Fibroblast of pulmonary artery (primary cell): ENCODE data around the gene DNASE2.
A peak's percentile ranks its signal among the peaks of the same experiment; 100 is the strongest.
"Not testable (repeated sequence)": the region's sequence is repeated elsewhere in the genome, so short reads cannot be mapped to it uniquely, and the experiment has no call there.

Experiments used
- DNase-seq: peaks from one replicate; pipeline ENCODE4 v3.0.0-alpha.2; 2010; ENCODE audit warnings: low read depth
- H3K4me3 ChIP-seq: replicated peaks from 2 replicates; pipeline ENCODE4 v1.5.1; 2011; ENCODE audit warnings: low read depth, mild to moderate bottlenecking, control low read depth, low read length, moderate library complexity
- CTCF ChIP-seq: IDR thresholded peaks from 2 replicates; pipeline ENCODE4 v1.5.1; 2011; ENCODE audit warnings: mild to moderate bottlenecking, control low read depth, low read length, inconsistent platforms; ENCODE audit errors: missing control alignments

The DNASE2 gene

GRCh38 chr19:12893582-12893981 is 12.3 kb upstream of the DNASE2 start:
- no peak for TF ChIP-seq CTCF
- no peak overlapping the region for H3K4me3 ChIP-seq
- DNase-seq = no peak

- peak overlapping the region; percentile 93 for H3K4me3 ChIP-seq
- DNase-seq = no peak
- no peak for TF ChIP-seq CTCF
These were observed 10.3 kb upstream of the DNASE2 start for GRCh38 chr19:12891553-12892021.

GRCh38 chr19:12890787-12891552 is 9.7 kb upstream of the DNASE2 start, which contains the start of gene GCDH:
Gene GCDH, plus strand, starts transcription at chr19:12891160. Its CDS starts 145 bp downstream, at chr19:12891305.
- peak; percentile 99 for DNase-seq
- peak within 1 kb of the TSS; percentile 93 for H3K4me3 ChIP-seq
- no peak for TF ChIP-seq CTCF

GRCh38 chr19:12890299-12890786 is 9.1 kb upstream of the DNASE2 start:
- not testable (repeated sequence) for DNase-seq
- peak overlapping the region; percentile 19 for H3K4me3 ChIP-seq

- TF ChIP-seq CTCF = no peak
- no peak overlapping the region for H3K4me3 ChIP-seq
- DNase-seq = no peak
These were observed 6.9 kb upstream of the DNASE2 start for GRCh38 chr19:12888006-12888603.

GRCh38 chr19:12886969-12887747 is 5.9 kb upstream of the DNASE2 start, which contains the start of gene KLF1:
Gene KLF1, minus strand, starts transcription at chr19:12887201. Its CDS starts 61 bp downstream, at chr19:12887140.
- DNase-seq = no peak
- no peak within 1 kb of the TSS for H3K4me3 ChIP-seq
- TF ChIP-seq CTCF = no peak

- H3K4me3 ChIP-seq = no peak overlapping the region
- no peak for DNase-seq
- no peak for TF ChIP-seq CTCF
These were observed 5.4 kb upstream of the DNASE2 start for GRCh38 chr19:12886651-12886968.
